Measurements from ENCODE around the gene GPC6.

DNA sequence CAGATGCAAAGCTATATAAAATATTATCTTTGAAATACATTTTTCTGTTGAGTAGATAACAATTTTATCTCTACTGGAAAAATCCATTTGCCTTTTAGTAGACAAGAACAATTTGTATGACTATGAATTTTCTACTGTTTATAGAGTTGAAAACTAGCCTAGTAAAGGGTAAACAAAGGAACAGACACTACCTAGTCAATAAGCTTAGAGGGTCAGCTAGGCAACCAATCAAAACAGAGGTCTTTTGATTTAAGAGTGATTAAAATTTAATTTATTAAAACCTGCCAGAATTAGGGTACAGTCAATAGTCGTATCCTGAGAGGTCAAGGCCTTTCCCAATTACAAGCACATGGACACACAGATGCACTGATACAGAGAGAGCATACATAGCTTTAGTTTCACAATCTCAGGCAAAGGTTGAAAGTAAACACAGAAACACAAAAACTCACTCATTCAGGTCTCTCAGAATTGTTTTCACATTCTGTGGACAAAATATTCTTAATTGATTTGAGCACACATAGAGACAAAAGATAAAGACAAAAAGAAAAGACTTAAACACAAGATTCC lies 24.5 kb upstream of the GPC6 start:
- TF ChIP-seq POLR2AphosphoS5 (IDR thresholded peaks at IDR 0.05; ENCODE audit: low read depth, low read length) = no peak
- TF ChIP-seq FOSL2 (IDR thresholded peaks at IDR 0.05; ENCODE audit: borderline replicate concordance, low read depth) = no peak
- TF ChIP-seq, protein P1, sequence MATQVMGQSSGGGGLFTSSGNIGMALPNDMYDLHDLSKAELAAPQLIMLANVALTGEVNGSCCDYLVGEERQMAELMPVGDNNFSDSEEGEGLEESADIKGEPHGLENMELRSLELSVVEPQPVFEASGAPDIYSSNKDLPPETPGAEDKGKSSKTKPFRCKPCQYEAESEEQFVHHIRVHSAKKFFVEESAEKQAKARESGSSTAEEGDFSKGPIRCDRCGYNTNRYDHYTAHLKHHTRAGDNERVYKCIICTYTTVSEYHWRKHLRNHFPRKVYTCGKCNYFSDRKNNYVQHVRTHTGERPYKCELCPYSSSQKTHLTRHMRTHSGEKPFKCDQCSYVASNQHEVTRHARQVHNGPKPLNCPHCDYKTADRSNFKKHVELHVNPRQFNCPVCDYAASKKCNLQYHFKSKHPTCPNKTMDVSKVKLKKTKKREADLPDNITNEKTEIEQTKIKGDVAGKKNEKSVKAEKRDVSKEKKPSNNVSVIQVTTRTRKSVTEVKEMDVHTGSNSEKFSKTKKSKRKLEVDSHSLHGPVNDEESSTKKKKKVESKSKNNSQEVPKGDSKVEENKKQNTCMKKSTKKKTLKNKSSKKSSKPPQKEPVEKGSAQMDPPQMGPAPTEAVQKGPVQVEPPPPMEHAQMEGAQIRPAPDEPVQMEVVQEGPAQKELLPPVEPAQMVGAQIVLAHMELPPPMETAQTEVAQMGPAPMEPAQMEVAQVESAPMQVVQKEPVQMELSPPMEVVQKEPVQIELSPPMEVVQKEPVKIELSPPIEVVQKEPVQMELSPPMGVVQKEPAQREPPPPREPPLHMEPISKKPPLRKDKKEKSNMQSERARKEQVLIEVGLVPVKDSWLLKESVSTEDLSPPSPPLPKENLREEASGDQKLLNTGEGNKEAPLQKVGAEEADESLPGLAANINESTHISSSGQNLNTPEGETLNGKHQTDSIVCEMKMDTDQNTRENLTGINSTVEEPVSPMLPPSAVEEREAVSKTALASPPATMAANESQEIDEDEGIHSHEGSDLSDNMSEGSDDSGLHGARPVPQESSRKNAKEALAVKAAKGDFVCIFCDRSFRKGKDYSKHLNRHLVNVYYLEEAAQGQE (IDR thresholded peaks at IDR 0.05; ENCODE audit: low read depth, low read length) = no peak
- TF ChIP-seq, protein P2, sequence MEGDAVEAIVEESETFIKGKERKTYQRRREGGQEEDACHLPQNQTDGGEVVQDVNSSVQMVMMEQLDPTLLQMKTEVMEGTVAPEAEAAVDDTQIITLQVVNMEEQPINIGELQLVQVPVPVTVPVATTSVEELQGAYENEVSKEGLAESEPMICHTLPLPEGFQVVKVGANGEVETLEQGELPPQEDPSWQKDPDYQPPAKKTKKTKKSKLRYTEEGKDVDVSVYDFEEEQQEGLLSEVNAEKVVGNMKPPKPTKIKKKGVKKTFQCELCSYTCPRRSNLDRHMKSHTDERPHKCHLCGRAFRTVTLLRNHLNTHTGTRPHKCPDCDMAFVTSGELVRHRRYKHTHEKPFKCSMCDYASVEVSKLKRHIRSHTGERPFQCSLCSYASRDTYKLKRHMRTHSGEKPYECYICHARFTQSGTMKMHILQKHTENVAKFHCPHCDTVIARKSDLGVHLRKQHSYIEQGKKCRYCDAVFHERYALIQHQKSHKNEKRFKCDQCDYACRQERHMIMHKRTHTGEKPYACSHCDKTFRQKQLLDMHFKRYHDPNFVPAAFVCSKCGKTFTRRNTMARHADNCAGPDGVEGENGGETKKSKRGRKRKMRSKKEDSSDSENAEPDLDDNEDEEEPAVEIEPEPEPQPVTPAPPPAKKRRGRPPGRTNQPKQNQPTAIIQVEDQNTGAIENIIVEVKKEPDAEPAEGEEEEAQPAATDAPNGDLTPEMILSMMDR (IDR thresholded peaks at IDR 0.05) = no peak
- no peak for TF ChIP-seq FOXM1 (IDR thresholded peaks at IDR 0.05; ENCODE audit: low read depth)
- no peak for TF ChIP-seq RCOR1 (IDR thresholded peaks at IDR 0.05; ENCODE audit: low read length)
- TF ChIP-seq TAF1 (IDR thresholded peaks at IDR 0.05; ENCODE audit: borderline replicate concordance, low read depth, low read length) = no peak
- no peak for TF ChIP-seq EP300 (IDR thresholded peaks at IDR 0.05; ENCODE audit: borderline replicate concordance in 1 of 2, low read depth in 1 of 2, low read length in 1 of 2)
- TF ChIP-seq GABPA (IDR thresholded peaks at IDR 0.05; ENCODE audit: low read depth) = no peak
